ENCODE data around the gene SYMPK.

GRCh38 chr19:45886427-45887199, 23.7 kb upstream of the SYMPK start:
- no peak for TF ChIP-seq YY1 (IDR thresholded peaks at IDR 0.05; ENCODE audit: insufficient read depth, insufficient read length)
- TF ChIP-seq ZNF274 (IDR thresholded peaks at IDR 0.05; ENCODE audit: low read depth, low read length): no peak

All from NT2/D1 (cell line).